Left renal cortex interstitium (tissue), 4 donors: ENCODE results near the gene MSX1. TPM values are rescaled to one million over a fixed set of nuclear protein-coding genes. Genes with fewer than 3 reads are reported as not detected.

ENCODE experiments used
- DNase-seq, 4 donors: peaks; one replicate each; pipeline ENCODE4 v3.0.0-alpha.2; 2013; ENCODE audit warnings: low read depth in 4 of 4, low spot score in 2 of 4, missing footprints in 1 of 4
- polyA plus RNA-seq, 4 donors: library from polyadenylated mRNA; unstranded; fragments of 120-200 nt; gene quantifications; one replicate each; pipeline ENCODE4 v1.2.1, GENCODE V29; 2013; ENCODE audit not compliant: insufficient read length in 4 of 4

Gene MSX1
- polyA plus RNA-seq, 4 donors, result 0.75 to 1.6 (median 1.4) TPM

DNA sequence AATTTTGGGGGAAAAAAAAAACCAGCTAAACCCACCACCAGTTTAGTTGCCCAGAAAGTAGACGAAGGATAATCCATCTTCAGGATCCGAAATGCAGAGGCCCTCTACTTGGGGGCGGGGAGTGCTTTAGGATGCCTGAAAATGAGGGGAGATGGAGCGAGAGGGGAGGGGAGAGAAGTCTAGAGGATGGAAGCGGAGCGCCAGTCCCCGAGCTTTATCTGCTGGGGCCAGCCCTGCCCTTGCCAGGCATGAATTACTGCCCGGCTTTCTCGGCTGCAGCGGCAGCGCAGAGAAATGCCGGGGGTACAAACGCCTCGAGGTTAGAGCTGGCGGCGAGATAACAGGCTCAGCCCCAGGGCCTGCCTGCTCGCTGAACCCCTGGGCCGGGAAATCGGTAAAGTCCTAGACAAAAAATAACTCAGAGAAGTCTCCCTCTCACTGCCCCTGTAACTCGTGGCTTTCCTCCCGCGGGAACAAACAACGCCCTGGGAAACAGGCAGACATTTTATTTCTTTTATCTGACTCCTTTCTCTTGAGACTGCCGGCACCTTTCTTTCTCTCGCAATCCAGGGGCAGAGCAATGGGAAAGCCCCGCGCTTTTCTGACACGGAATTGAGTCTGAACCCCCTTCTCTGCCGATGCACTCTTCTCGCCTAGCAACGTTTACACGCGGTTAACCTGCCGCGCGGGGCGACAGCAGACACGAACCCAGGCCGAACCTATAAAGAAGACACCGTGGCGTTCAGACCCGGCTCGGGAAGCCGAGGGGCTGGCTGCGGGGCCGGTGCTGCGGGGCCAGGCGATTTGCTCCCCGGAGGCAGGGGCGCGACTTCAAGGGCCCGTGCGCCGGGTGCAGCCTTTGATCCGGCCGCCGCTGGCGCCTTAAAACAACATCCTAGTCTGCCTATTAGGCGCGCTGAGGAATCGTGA, 3.1 kb upstream of the MSX1 start:
- DNase-seq, result no peak

DNA sequence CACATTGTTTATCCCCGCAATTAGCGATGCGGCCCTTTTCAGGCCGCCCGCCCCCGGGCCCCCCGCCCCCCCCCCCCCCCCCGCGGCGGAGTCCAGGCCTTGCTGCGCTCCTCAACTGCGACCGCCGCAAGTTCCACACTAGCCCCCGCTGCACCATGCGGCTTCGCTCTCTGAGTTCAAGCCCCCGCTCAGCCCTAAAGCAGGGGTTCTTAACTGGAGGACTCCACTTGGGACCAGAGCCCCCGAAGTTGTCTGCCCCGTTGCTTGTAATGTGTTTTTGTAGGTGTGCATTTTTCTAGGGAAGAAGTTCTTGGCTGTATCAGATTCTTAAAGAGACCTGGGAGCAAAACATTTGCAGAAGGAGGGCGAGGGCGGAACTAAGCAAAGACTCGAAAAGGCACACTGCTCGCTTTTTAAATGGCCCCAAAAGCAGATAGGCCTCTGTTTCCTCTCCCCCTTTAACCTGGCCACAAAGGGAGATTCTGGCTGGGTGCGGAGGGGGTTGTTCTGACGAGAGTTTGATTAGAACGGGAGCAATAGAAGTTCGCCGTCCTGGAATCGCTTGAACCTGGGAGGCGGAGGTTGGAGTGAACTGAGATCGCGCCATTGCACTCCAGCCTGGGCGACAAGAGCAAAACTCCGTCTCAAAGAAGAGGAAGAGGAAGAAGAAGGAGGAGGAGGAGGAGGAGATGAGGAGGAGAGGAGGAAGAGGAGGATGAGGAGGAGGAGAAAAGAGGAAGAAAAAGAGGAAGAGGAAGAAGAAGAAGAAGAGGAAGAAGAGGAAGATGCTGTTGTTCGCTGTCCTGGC, 2.3 kb upstream of the MSX1 start:
- no peak for DNase-seq

DNA sequence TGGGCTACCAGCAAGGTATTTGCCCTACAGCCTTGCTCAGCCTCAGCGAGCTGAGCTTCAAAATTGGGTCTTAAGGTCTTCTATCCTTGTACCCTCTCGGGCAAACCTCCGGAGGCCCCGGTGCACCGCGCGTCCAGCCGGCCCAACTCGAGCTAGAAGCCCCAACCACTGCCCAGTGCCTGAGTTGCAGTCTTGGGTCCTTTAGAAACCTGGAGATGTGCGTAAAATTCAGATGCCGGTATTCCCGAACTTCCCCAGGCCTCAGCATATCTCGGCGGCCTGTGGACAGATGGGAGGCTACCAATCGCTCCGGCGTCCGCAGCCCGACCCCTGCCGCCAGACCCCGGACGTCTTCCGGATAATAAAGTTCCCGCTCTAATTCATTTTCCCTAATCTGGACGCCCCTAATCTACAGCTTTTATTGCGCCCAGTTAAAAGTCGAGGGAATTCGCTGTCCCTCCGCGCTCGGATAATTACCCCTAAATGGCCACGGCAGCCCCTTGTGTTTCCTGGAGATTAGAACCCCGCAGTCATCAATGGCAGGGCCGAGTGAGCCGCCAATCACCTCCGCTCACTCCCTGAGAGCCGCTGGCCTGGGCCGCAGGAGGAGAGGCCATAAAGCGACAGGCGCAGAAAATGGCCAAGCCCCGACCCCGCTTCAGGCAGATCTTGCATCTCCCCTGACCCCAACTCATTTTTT, 1.5 kb upstream of the MSX1 start:
- no peak for DNase-seq

DNA sequence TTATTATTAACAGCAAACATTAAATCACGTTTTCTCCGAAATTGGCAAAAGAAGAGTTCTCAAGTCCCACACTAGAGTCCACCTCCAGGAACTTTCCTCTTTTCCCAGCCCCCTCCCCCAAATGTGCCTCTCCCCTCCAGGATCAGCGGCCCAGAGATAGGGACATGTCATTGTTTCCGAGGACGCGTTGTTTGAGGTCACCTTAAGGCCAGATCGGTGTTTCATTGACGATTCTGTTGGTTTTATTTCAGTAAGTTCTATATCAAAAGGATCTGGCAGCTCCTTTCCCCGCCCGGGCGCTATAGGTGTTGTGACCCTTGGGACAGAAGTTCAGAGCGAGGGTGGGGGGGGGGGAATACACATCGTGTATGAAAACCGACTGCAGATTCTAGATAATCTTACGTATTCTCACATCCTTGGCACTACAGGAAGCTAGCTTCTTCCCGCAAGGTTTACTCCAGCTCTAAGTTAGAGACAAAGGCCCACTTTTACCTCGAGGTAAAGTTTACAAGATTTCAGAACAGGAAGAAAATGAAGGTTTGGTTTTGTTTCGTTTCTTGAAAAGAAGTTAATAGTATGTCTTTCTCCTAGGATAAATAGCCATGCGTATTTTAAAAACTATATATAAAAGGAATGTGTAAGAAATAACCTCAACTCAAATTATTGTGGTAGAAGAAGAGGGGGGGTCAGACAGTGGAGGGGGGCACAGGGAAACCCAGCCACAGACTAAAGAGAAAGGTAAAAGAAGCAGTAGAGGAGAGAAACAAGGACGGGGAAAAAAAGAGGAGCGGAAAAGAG, 739 bp upstream of the MSX1 start:
- no peak for DNase-seq

DNA sequence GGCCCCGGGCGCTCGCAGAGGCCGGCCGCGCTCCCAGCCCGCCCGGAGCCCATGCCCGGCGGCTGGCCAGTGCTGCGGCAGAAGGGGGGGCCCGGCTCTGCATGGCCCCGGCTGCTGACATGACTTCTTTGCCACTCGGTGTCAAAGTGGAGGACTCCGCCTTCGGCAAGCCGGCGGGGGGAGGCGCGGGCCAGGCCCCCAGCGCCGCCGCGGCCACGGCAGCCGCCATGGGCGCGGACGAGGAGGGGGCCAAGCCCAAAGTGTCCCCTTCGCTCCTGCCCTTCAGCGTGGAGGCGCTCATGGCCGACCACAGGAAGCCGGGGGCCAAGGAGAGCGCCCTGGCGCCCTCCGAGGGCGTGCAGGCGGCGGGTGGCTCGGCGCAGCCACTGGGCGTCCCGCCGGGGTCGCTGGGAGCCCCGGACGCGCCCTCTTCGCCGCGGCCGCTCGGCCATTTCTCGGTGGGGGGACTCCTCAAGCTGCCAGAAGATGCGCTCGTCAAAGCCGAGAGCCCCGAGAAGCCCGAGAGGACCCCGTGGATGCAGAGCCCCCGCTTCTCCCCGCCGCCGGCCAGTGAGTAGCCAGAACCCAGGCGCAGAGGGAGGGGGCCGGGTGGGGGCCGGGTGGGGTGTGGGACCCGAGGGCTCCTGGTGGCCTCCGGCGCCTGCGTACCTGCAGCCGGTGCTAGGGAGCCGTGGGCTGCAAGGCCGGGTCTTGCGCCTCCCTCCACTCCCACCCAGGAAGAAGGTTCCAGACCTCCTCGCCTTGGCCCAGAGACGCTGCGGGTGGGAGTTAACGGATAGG, 534 bp downstream of the MSX1 start:
- DNase-seq, result no peak

DNA sequence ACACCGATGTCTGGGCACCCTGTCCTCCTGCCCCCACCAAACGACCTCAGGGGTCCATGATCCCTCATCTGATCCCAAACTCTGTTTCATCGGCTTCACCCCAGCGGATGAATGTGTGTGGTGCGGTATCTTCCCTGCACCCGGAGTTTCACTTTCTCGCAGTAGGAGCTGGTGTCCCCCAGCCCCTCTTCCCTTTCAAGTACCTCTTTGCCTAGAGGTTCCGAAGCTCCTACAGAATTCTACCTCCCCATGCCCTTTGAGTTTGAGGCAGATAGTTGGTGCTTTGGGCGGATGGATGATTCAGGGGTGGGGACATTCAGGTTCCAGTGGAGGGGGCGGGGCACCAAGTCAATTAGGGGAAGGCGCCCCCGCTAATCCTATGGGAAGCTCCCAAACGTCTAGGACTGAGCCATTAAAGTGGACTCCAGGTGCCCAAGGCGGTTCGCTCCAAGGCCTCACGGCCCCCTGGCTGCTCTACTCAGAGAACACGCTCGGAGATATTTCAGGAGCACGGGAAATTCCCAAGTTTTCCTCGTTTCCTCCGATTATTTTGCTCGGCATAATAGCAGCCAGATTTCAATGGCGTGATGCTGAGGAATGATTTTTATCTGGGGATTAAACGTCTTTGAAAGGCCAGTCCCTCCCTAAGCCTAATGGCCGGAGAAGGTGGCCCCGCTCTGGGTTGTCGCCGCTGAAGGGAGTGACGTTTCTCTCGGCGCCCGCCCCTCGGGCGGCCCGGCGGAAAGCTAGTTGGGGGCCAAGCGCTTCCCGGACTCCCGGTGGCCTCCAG, 1.3 kb downstream of the MSX1 start:
- no peak for DNase-seq

DNA sequence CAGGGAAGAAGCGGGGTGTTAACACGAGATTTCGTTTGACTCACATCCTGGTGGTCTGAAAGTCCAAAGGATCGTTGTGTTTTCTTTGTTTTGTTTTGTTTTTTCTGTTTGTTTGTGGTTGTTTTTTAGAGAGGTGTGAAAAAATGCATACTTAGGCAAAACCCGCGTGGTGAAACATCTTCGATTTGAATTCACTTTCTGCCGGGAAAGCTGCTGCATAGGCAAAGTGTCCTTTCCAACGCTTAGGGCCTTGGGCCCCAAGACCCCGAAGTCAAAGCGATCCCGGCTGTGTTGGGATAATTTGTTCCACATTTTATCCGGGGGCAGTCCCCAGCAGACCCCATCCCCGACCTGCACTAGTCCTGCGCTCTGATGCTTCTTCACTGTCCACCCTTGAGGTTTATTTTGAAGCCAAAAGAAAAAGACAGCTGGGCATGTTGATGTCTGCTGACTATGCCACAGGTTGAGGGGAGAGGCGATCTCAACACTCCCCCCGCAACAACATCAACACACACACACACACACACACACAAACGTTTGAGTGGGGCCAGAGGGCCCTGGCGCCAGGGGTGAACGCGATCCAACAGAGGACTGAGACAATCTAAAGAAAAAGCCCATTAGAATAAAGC, 2.0 kb downstream of the MSX1 start:
- no peak for DNase-seq

DNA sequence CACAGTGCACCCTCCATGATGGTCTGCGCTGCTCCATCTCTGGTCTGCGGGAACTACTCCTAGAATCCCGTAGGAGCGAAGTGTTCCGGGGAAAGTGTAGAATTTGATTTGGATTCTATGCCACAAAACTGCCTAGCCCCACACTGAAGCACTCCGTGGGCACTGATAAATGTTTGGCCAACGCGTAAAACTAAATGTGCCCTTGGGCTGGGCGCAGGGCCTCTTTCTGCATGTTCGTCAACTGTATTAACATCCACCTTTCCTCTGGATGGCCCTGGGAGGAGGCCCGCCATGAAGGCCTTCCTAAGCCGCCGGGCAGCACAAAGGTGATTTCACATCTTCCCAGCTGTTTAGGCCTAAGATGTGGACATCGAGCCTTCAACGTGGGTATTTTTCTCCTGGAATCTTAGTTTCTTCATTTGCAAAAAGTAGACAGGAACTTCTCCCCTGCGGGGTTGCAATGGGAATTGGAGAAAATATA, 2.6 kb downstream of the MSX1 start:
- no peak for DNase-seq

DNA sequence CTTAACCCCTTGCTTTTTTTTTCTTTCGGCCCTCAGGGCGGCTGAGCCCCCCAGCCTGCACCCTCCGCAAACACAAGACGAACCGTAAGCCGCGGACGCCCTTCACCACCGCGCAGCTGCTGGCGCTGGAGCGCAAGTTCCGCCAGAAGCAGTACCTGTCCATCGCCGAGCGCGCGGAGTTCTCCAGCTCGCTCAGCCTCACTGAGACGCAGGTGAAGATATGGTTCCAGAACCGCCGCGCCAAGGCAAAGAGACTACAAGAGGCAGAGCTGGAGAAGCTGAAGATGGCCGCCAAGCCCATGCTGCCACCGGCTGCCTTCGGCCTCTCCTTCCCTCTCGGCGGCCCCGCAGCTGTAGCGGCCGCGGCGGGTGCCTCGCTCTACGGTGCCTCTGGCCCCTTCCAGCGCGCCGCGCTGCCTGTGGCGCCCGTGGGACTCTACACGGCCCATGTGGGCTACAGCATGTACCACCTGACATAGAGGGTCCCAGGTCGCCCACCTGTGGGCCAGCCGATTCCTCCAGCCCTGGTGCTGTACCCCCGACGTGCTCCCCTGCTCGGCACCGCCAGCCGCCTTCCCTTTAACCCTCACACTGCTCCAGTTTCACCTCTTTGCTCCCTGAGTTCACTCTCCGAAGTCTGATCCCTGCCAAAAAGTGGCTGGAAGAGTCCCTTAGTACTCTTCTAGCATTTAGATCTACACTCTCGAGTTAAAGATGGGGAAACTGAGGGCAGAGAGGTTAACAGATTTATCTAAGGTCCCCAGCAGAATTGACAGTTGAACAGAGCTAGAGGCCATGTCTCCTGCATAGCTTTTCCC, 3.4 kb downstream of the MSX1 start:
- no peak for DNase-seq

DNA sequence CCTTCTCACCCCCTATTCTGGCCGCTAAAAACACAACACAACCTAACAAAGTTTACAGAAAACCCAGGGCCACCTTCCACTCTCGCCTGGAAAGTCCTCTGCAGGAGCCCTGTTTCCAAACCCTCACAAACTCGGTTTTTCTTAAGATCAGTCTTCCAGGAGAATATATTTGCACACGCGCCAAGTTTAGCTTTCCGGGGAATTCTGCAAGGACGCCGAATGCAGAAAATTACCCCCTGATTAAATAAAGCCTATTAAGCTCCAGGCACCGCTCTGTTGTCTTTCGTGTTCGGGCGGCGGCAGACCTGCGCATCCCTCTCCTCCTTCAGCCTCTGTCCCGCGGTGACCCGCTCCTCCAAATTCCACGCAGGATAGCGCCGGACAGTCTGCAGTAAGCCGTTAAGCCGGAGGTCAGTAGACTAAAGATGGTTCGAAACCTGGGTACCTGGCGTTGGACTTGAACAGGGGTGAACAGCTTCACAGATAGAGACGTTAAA, 5.0 kb downstream of the MSX1 start:
- DNase-seq, result no peak

DNA sequence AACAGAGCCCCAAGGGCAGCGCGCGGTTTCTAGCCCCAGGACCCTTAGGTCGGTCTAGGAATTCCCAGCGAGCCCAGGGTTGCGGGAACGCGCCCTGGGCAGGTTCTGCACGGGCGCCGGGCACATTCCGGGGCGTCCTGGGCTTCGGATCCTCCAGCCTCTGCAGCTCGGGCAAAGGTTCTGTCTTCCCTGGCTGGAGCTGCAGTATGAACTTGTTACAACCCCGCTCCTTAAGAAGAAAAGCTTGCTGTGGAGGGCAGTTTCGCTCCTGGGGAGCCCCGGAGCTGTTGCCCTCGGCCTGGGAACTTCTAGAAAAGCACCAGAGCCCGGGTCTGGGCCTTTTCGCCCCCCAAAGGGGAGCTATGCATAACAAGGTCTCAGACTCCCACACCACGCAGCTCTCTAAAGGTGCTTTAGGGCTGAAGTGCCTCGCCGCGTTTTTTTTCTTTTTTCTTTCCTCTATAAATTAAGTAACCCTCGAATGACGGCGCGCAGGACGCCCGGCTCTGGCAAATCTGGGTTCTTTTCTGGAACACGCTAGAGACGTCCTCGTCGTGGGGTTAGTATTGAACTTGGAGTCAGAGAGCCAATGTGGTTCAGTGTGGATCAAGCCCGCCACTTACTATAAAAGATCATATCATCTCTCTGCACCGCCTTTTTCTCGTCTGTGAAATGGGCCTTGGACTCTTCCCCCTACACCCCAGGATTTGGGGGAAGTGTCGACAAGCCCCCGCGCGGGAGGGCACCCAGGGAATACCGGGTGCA, 5.7 kb downstream of the MSX1 start:
- no peak for DNase-seq

DNA sequence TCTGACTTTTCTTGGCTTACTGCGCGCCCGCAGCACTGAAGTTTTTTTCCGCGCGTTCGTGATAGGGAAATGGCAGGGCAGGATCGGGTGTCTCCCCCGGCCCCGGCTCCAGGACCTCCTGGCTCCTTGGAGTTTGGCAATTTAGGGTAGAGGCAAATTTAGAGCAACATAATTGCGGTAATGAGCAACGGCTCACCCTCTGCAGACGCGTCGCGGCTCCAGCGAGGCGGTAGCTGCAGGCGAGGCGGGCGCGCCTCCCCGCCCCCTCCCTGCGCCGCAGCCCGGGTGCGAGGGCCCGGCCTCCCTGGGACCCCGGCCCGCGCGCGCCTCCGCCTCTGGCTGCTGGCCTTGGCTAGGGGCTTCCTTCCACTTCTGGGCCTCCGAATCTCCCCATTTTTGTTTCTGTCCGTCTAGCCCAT, 6.2 kb downstream of the MSX1 start:
- DNase-seq, result no peak

DNA sequence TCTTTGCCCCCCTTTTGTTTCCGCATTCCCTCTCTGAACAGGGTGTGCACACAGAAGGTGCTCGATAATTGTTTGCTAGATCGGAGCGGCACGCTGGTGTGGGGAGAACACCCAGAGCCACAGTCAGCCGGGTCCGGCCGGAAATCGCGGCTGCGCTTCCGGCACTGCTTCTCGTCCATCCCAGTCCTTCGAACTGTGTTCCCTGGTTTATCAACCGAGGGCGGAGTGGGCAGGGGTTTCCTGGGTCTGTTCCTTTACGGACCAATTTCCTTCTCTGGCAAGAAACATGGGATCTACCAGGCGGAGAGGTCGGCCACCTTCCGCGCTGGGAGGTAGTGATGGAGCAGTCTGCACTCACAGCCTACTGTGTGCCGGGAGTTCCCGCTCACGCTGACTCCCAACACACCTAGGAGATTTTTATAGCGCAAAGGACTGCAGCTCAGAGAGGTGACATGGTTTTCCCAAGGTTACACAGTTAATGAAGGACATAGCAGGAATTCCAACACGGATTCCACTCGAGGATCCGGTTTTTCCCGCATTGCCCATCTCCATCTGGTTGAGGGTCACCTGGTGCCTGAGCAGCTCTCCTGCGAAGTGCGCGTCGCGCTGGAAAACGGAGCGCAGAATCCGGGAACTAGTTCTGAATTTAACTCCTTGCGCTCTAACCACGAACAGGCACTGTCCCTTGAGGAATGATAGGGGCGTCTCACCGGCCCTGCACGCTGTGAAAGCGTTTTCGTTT, 6.8 kb downstream of the MSX1 start:
- DNase-seq, result no peak

DNA sequence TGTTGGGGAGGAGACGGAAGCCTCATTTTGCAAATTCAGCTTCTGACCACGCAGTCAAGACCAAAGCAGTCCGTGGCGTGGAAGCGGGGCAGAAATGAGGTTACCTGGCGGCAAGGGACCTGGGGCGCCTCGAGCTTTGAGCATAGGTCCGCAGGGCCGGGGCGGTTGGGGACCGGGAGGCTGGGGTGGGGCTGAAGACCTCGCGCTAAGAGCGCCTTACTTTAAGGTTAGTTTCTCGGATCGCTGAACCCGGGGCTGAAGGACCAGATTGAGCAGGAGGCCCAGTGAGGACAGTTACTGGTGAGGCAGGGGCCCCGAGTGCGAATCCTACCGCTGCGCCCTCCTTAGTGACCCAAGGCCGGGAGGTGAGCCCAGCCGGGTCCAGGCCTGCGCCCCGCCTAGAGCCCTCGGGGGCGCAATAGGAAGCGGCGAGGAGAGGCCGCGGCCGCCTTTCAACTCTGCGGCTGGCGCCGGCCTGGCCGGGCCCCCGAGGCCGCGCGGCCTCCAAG, 7.5 kb downstream of the MSX1 start:
- no peak for DNase-seq

DNA sequence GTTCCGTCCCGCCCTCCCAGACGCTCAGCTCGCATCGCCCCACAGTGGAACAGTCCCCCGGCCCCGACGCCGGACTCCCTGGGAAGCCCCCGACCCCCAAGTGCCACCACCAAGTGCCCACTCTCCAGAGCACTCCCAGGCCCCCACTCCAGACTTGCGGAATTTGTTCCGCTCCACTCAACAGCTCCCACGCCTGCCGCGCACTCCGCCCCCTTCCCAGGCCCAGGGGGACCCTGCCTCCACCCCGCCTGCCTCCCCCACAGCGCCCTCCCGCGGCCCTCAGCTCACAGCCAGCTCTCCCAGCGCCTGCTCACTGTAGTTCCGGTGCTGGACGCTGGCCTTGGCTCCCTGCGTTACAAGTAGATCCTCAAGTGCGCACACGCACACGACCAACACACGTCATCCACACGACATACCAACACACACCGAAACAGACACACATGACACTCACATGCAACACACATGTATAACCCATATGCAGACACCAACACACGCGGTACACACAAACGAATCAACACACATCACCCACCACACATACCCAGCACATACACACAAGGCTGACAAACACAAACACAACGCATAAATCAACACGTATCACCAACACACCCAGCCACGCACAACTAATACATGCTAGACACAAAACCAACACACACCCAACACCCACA, 8.0 kb downstream of the MSX1 start:
- DNase-seq, result no peak
